ENCODE data around the gene CEBPG.

The CEBPG gene

DNA sequence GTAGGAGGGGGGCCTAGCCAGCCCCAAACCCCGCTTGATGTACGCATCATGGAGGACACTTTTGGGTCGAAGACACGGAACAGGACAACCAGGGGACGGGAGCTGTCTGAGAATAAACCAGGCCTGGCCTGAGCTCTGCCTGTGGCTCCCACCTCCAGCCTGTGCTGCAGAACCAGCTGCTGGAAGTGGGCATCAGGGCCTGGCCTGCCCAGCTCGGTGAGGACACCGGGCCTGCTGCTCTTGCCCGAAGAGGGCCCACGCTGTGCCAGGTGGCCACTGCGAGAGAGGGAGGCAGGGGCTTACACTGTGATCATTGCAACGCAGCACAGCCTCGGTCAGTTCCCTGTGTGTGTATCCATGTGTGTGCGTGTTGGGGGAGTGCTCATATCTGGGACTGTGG is 34.6 kb downstream of the CEBPG start:
- no peak for DNase-seq

- DNase-seq, result no peak
Measured at GRCh38 chr19:33408538-33409434, 35.3 kb downstream of the CEBPG start.

GRCh38 chr19:33409906-33410685 is 36.6 kb downstream of the CEBPG start:
- DNase-seq, result no peak

DNA sequence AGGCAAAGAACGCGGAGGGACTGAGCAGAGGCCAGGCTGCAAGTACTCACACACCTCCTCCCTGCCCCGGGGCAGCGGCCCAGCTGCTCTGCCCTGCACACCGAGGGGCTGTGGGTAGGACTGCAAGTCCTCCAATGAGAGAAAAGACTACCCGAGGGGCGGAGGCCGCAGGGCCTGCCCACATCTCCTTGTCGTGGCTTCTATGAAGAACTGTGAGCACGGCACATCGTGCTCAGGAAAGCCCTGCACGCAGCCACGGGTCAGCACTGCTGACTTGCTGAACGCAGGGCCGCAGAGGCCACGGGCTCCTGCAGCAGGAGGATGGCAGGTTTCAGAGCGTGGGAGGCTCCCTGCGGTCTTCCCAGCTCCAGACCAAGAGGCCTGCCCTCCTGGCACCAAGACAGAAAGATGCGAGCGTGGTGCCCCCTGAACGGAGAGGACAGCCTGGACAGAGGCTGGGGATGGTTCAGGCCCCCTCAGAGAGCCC is 37.4 kb downstream of the CEBPG start:
- no peak for DNase-seq

DNA sequence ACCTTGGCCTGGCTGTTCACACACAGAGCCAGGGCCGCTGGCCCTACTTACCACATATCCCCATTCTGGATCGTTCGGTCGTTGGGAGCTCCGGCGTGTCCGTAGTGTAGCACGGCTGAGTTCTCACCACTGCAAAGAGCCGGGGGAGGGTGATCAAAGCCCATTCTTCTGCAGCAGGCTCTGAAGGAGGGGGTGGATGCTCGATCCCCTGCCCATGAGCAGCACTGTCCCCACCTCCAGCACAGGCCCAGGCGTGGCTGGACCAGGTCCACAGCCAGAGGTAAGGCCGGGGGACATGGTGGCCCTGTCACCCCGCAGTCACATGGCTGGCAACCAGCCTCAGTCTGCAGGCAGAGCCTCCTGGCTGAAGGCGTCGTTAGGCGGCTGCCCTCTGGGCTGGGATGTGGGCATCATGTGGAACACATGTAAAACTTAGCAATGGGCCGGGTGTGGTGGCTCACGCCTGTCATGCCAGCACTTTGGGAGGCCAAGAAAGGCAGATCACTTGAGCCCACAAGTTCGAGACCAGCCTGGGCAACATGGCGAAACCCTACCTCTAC is 38.2 kb downstream of the CEBPG start:
- no peak for DNase-seq

GRCh38 chr19:33412601-33413425 is 39.3 kb downstream of the CEBPG start:
- DNase-seq, result no peak

- no peak for DNase-seq
Measured at GRCh38 chr19:33413426-33413725, 39.9 kb downstream of the CEBPG start.

- DNase-seq, result no peak
Measured at GRCh38 chr19:33413868-33414666, 40.6 kb downstream of the CEBPG start.

- no peak for DNase-seq
Measured at GRCh38 chr19:33414667-33415605, 41.4 kb downstream of the CEBPG start.

DNA sequence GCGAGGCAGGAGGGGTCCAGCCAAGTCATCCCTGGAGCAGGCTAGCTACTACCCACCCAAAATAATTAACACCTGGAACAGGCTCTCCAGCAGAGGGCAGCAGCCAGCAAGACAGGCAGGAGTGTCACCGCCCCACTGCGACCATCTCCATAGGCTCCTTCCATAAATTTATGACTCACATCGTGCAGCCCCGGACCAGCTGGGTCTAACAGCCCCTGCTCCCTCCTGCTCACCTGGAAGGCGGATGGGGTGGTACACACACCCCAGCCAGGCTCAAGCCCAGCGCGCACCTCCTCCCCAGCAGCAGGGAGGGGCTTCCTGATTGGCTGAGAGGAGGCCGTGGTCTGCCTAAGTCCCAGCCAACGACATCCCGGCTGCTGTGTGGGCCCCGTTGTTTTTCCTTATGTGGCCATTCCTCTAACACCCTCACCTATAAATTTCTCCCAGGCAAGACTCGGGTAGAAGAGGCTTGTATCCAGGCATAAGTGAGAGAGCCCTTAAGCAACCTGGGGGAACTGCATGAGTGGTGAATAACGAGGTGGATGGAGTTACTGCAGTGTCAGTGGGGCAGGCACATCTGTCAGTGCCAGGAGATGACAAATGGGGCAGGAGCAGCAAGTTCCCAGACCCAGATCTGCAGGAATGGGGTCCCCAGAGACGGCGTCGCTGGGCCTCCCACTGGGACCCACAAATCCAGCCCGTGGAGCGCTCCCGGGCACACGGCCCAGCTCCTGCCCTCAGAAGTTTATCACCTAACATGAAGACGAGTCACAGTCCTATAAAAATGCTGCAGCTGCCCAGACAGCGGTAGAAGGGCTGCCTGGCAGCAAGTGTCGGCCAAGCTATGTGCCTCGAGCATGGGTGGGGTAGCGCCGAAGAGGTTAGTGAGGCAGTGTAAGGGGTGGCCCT is 43.1 kb downstream of the CEBPG start:
- peak; percentile 56 for DNase-seq

DNA sequence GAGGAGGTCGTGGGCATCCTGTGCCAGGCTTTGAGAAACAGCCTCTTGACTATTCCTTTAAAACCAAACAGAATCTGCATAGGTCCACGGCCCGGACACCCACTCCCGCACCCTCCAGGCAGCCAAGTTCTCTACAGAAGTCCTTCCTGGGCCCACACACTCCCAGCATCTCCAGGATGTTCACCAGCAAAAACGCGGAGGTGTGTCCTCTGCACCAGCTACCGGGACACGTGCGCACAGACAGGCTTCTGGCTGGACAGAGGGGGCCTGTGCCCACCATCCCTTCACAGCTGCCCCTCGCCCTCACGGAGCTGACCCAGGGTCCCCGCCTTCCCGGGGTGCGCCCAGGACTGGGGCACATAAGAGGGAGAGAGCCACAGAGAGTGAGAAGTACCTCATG is 44.2 kb downstream of the CEBPG start:
- DNase-seq, result no peak

GRCh38 chr19:33418461-33418860 is 45.0 kb downstream of the CEBPG start:
- DNase-seq, result no peak

- DNase-seq, result no peak
Measured at GRCh38 chr19:33418871-33419787, 45.6 kb downstream of the CEBPG start.

DNA sequence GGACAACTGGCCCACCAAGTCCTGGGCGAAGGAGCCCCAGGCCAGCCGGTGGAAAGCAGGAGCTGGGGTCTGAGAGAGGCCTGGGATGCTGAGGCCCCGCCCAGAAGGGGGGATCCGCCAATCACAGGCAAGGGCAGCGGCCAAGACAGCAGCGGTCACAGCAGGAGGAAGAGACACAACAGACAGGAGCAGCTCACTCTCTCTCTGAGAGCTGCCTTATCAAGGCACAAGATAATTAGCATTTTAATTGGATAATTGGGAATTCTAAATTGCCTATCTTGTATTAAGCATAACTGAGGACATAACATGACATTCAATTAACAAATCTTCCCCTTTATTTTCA is 46.2 kb downstream of the CEBPG start:
- DNase-seq, result no peak

GRCh38 chr19:33420821-33421220 is 47.3 kb downstream of the CEBPG start:
- no peak for DNase-seq

- no peak for DNase-seq
Measured at GRCh38 chr19:33421368-33421767, 47.9 kb downstream of the CEBPG start.

GRCh38 chr19:33422369-33423180 is 49.1 kb downstream of the CEBPG start:
- no peak for DNase-seq

DNA sequence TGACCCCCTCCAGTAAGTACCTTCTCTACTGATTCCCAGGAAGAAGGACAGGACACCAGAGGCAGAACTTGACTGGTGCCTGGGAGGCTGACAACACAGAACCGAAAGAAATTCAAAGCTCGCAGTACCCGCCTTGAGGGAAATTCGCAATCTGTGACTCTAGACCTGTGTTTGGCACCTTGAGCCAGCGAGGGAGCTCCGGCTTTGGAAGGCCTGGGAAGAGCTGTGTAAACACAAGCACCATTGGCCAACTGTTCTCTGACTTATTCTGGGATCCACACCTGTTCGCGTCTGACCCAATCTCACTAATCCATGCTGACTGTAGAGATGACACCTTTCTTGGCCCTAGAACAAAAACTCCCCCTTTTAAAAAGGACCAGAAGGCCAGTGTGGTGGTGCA is 50.7 kb downstream of the CEBPG start:
- DNase-seq, result no peak
